ENCODE measurements around the gene BSND. TPM values are rescaled to one million over a fixed set of nuclear protein-coding genes. Genes with fewer than 3 reads are reported as not detected.

BSND gene
- total RNA-seq, 1 experiment from 2014 or later = 0.42 TPM

- TF ChIP-seq AR (CRISPR knock-in tag; IDR thresholded peaks at IDR 0.05) (no peak), ARID4B (CRISPR knock-in tag; IDR thresholded peaks at IDR 0.05; ENCODE audit: borderline replicate concordance) (no peak), ZNF512 (CRISPR knock-in tag; IDR thresholded peaks at IDR 0.05; ENCODE audit: borderline replicate concordance) (no peak), PRDM15 (CRISPR knock-in tag; IDR thresholded peaks at IDR 0.05) (no peak), TEAD1 (CRISPR knock-in tag; IDR thresholded peaks at IDR 0.05) (no peak)
Observed at GRCh38 chr1:54994355-54994990, 4.3 kb upstream of the BSND start (continued).

- ChIA-PET POLR2A (no interaction called here), CTCF (interaction anchor here (0.8 to 11.2 kb wide), 9 partner anchors 9 to 108 kb away, joined by 3 to 373 read pairs (median 23); partner anchors contain the start of genes DHCR24 and TMEM61)
- peaks cover 42% of the 10 kb centered on the region for H3K4me1 Mint-ChIP-seq
- TF ChIP-seq ZNF423 (CRISPR knock-in tag; IDR thresholded peaks at IDR 0.05) (peak; percentile 69), ATF2 (CRISPR knock-in tag; IDR thresholded peaks at IDR 0.05; ENCODE audit: borderline replicate concordance, low read depth) (no peak), ZNF121 (CRISPR knock-in tag; IDR thresholded peaks at IDR 0.05) (peak; percentile 71)
- H3K27ac Mint-ChIP-seq = no peak overlapping the region
- peak overlapping the region; percentile 28 for H3K4me3 Mint-ChIP-seq
- peaks cover 56% of the 10 kb centered on the region for H3K27me3 Mint-ChIP-seq (ENCODE audit: low read depth)
- DNase-seq (ENCODE audit: low spot score) (no peak), ATAC-seq (0 out of 2 replicates have a peak, but pooled peaks have one; percentile 4)
- H3K9me3 Mint-ChIP-seq = peaks cover 3% of the 10 kb centered on the region; the same call in 1 of the 2 replicates
- no peaks in the 10 kb centered on the region for H3K36me3 Mint-ChIP-seq
Observed at GRCh38 chr1:54995013-54995760, 3.5 kb upstream of the BSND start.
